ENCODE results near the gene DGLUCY.
"Not testable (repeated sequence)": the region's sequence is repeated elsewhere in the genome, so short reads cannot be mapped to it uniquely, and the experiment has no call there.

DGLUCY gene

GRCh38 chr14:91264151-91265150, 150.6 kb downstream of the DGLUCY start:
- DNase-seq: no peak

GRCh38 chr14:91265404-91265803, 151.5 kb downstream of the DGLUCY start:
- no peak for DNase-seq

GRCh38 chr14:91266276-91266675, 152.4 kb downstream of the DGLUCY start:
- DNase-seq: not testable (repeated sequence)

GRCh38 chr14:91267965-91268437, 154.1 kb downstream of the DGLUCY start:
- DNase-seq: no peak

GRCh38 chr14:91269076-91269991, 155.5 kb downstream of the DGLUCY start:
- no peak for DNase-seq

GRCh38 chr14:91270188-91270587, 156.3 kb downstream of the DGLUCY start:
- DNase-seq: no peak

GRCh38 chr14:91270619-91271018, 156.7 kb downstream of the DGLUCY start:
- no peak for DNase-seq

GRCh38 chr14:91271639-91272038, 157.8 kb downstream of the DGLUCY start:
- DNase-seq: no peak

- DNase-seq: no peak
Measured at GRCh38 chr14:91272341-91273272, 158.7 kb downstream of the DGLUCY start.

- no peak for DNase-seq
Measured at GRCh38 chr14:91273273-91273884, 159.5 kb downstream of the DGLUCY start.

- peak; percentile 17 for DNase-seq
Measured at GRCh38 chr14:91273885-91274273, 160.0 kb downstream of the DGLUCY start.

GRCh38 chr14:91274796-91275195, 160.9 kb downstream of the DGLUCY start:
- DNase-seq: no peak
